NOMO-1 treated with DMSO at 0.1 percent for 48 hours (cell line): Measurements from ENCODE around the gene CMIP.

Experiments
- DNase-seq: peaks from one replicate; lab custom pipeline; 2025; ENCODE audit not compliant: unreplicated experiment; lab: John Stamatoyannopoulos, UW

CMIP gene

GRCh38 chr16:81547194-81547938, 102.8 kb downstream of the CMIP start:
- peak; percentile 9 for DNase-seq

- no peak for DNase-seq
Measured at GRCh38 chr16:81547939-81548216, 103.3 kb downstream of the CMIP start.

GRCh38 chr16:81548551-81548875, 103.9 kb downstream of the CMIP start:
- no peak for DNase-seq

GRCh38 chr16:81548876-81549546, 104.4 kb downstream of the CMIP start:
- peak; percentile 8 for DNase-seq

GRCh38 chr16:81549547-81550431, 105.2 kb downstream of the CMIP start:
- no peak for DNase-seq

- DNase-seq, result no peak
Measured at GRCh38 chr16:81550432-81550808, 105.8 kb downstream of the CMIP start.

- peak; percentile 2 for DNase-seq
Measured at GRCh38 chr16:81551151-81551808, 106.7 kb downstream of the CMIP start.

GRCh38 chr16:81551821-81552304, 107.3 kb downstream of the CMIP start:
- no peak for DNase-seq

- DNase-seq, result no peak
Measured at GRCh38 chr16:81552743-81553079, 108.1 kb downstream of the CMIP start.

- DNase-seq, result no peak
Measured at GRCh38 chr16:81553080-81553813, 108.6 kb downstream of the CMIP start.

GRCh38 chr16:81553814-81554675, 109.4 kb downstream of the CMIP start:
- DNase-seq, result no peak

- no peak for DNase-seq
Measured at GRCh38 chr16:81554979-81555378, 110.4 kb downstream of the CMIP start.

- no peak for DNase-seq
Measured at GRCh38 chr16:81555660-81556059, 111.1 kb downstream of the CMIP start.

- DNase-seq, result no peak
Measured at GRCh38 chr16:81556715-81557284, 112.2 kb downstream of the CMIP start.

- DNase-seq, result no peak
Measured at GRCh38 chr16:81558077-81558443, 113.5 kb downstream of the CMIP start.

- DNase-seq, result no peak
Measured at GRCh38 chr16:81558444-81559175, 114.0 kb downstream of the CMIP start.

- no peak for DNase-seq
Measured at GRCh38 chr16:81560979-81561657, 116.5 kb downstream of the CMIP start.

GRCh38 chr16:81562174-81562849, 117.7 kb downstream of the CMIP start:
- DNase-seq, result no peak
